ENCODE data around the gene DYNC1H1. TPM values are rescaled to one million over a fixed set of nuclear protein-coding genes. Genes with fewer than 3 reads are reported as not detected.

The DYNC1H1 gene
- total and polyA plus RNA-seq, 10 donors, result 65.9 to 446 (median 351) TPM

- H3K27me3 ChIP-seq (replicated peaks in 1 of 7), result no peaks in the 10 kb centered on the region
- H3K9me3 ChIP-seq, result no peaks in the 10 kb centered on the region
- peak in 3 of 11 experiments; percentile 23 to 45 (median 30) for TF ChIP-seq CTCF (IDR thresholded peaks at IDR 0.05 in 8 of 11, conservative IDR thresholded peaks at IDR 0.05 in 3 of 11)
- TF ChIP-seq POLR2A (IDR thresholded peaks at IDR 0.05), result no peak
- peak in 1 of 3 donors; percentile 30 for TF ChIP-seq POLR2AphosphoS5 (IDR thresholded peaks at IDR 0.05)
- intact Hi-C loops (cut with DNase I; ENCODE audit: low total_unique reads), result no loop called here
- peaks cover 10 to 100% (median 99%) of the 10 kb centered on the region in 6 donors for H3K36me3 ChIP-seq
- H3K4me3 ChIP-seq, result no peak overlapping the region
- H3K4me1 ChIP-seq, result peaks cover 0 to 15% (median 7%) of the 10 kb centered on the region in 6 donors
- H3K27ac ChIP-seq, result peak overlapping the region in 4 of 8 donors; percentile 24 to 45 (median 32)
- WGBS, 5 donors, result 59 to 78% (median 74%) methylated on average over 7 of the region's 7 CpGs
- no peak for DNase-seq
Measured at GRCh38 chr14:101992708-101993107, 28.3 kb downstream of the DYNC1H1 start.

- WGBS, 5 donors, result 91 to 96% (median 94%) methylated on average over 18 of the region's 18 CpGs
- Histone ChIP-seq H3K27me3 (replicated peaks in 1 of 7) (no peaks in the 10 kb centered on the region), H3K4me3 (no peak overlapping the region), H3K4me1 (peaks cover 0 to 7% (median 4%) of the 10 kb centered on the region in 6 donors), H3K36me3 (peaks cover 5 to 100% (median 98%) of the 10 kb centered on the region in 6 donors), H3K27ac (no peak overlapping the region), H3K9me3 (no peaks in the 10 kb centered on the region)
- DNase-seq, result no peak
- intact Hi-C loops (cut with DNase I; ENCODE audit: low total_unique reads), result no loop called here
- TF ChIP-seq POLR2AphosphoS5 (IDR thresholded peaks at IDR 0.05), result no peak
- no peak for TF ChIP-seq CTCF (IDR thresholded peaks at IDR 0.05 in 8 of 11, conservative IDR thresholded peaks at IDR 0.05 in 3 of 11)
- no peak for TF ChIP-seq POLR2A (IDR thresholded peaks at IDR 0.05)
Measured at GRCh38 chr14:101997429-101998336, 33.3 kb downstream of the DYNC1H1 start.

GRCh38 chr14:102000902-102001301, 36.5 kb downstream of the DYNC1H1 start:
- peaks cover 16 to 100% (median 98%) of the 10 kb centered on the region in 6 donors for H3K36me3 ChIP-seq
- no peaks in the 10 kb centered on the region for H3K4me1 ChIP-seq
- no peak overlapping the region for H3K4me3 ChIP-seq
- no peak overlapping the region for H3K27ac ChIP-seq
- intact Hi-C loops (cut with DNase I; ENCODE audit: low total_unique reads), result no loop called here
- no peak for DNase-seq
- 92 to 97% (median 95%) methylated on average over 12 of the region's 12 CpGs for WGBS, 5 donors
- H3K9me3 ChIP-seq, result no peaks in the 10 kb centered on the region
- H3K27me3 ChIP-seq (replicated peaks in 1 of 7), result no peaks in the 10 kb centered on the region
- no peak for TF ChIP-seq POLR2A (IDR thresholded peaks at IDR 0.05)
- no peak for TF ChIP-seq POLR2AphosphoS5 (IDR thresholded peaks at IDR 0.05)
- no peak for TF ChIP-seq CTCF (IDR thresholded peaks at IDR 0.05 in 8 of 11, conservative IDR thresholded peaks at IDR 0.05 in 3 of 11)

GRCh38 chr14:102005336-102005735, 41.0 kb downstream of the DYNC1H1 start:
- TF ChIP-seq CTCF (IDR thresholded peaks at IDR 0.05 in 8 of 11, conservative IDR thresholded peaks at IDR 0.05 in 3 of 11) (no peak), POLR2AphosphoS5 (IDR thresholded peaks at IDR 0.05) (peak in 1 of 3 donors; percentile 15)
- no peak overlapping the region for H3K4me3 ChIP-seq
- intact Hi-C loops (cut with DNase I; ENCODE audit: low total_unique reads), result no loop called here
- H3K36me3 ChIP-seq, result peaks cover 21 to 100% (median 100%) of the 10 kb centered on the region in 6 donors
- no peak for DNase-seq
- H3K27me3 ChIP-seq (replicated peaks in 1 of 7), result no peaks in the 10 kb centered on the region
- no peak overlapping the region for H3K27ac ChIP-seq
- H3K9me3 ChIP-seq, result no peaks in the 10 kb centered on the region
- H3K4me1 ChIP-seq, result no peaks in the 10 kb centered on the region
- 77 to 89% (median 84%) methylated on average over 9 of the region's 9 CpGs for WGBS, 5 donors

All from spleen (tissue), 11 donors.